ENCODE measurements around the gene GAS2L1.

Gene GAS2L1

GRCh38 chr22:29275819-29276565 lies 30.5 kb upstream of the GAS2L1 start:
- DNase-seq, result no peak

GRCh38 chr22:29277927-29278326 lies 28.5 kb upstream of the GAS2L1 start:
- no peak for DNase-seq

GRCh38 chr22:29284196-29284595 lies 22.3 kb upstream of the GAS2L1 start:
- DNase-seq, result no peak

GRCh38 chr22:29288837-29289236 lies 17.6 kb upstream of the GAS2L1 start:
- no peak for DNase-seq

- DNase-seq, result no peak
Observed at GRCh38 chr22:29290061-29290460, 16.4 kb upstream of the GAS2L1 start.

- no peak for DNase-seq
Observed at GRCh38 chr22:29291215-29291614, 15.2 kb upstream of the GAS2L1 start.

- no peak for DNase-seq
Observed at GRCh38 chr22:29292379-29292778, 14.1 kb upstream of the GAS2L1 start.

GRCh38 chr22:29298641-29299040 lies 7.8 kb upstream of the GAS2L1 start:
- DNase-seq, result no peak

- DNase-seq, result no peak
Observed at GRCh38 chr22:29299136-29299900, 7.1 kb upstream of the GAS2L1 start.

- no peak for DNase-seq
Observed at GRCh38 chr22:29300467-29300806, 6.0 kb upstream of the GAS2L1 start.

- DNase-seq, result no peak
Observed at GRCh38 chr22:29300807-29301601, 5.4 kb upstream of the GAS2L1 start.

- DNase-seq, result no peak
Observed at GRCh38 chr22:29301716-29302401, 4.6 kb upstream of the GAS2L1 start.

- DNase-seq, result no peak
Observed at GRCh38 chr22:29302402-29302680, 4.1 kb upstream of the GAS2L1 start.

- DNase-seq, result no peak
Observed at GRCh38 chr22:29302681-29303465, 3.6 kb upstream of the GAS2L1 start.

- no peak for DNase-seq
Observed at GRCh38 chr22:29305836-29306174, 645 bp upstream of the GAS2L1 start.

GRCh38 chr22:29306835-29307595 lies 565 bp downstream of the GAS2L1 start:
- no peak for DNase-seq

- no peak for DNase-seq
Observed at GRCh38 chr22:29307596-29308147, 1.2 kb downstream of the GAS2L1 start.

GRCh38 chr22:29308148-29308790 lies 1.8 kb downstream of the GAS2L1 start:
- no peak for DNase-seq

GRCh38 chr22:29308791-29309262 lies 2.4 kb downstream of the GAS2L1 start:
- DNase-seq, result no peak

- DNase-seq, result no peak
Observed at GRCh38 chr22:29309332-29310064, 3.0 kb downstream of the GAS2L1 start.

All from activated gamma-delta T cell (primary cell).